ENCODE measurements around the gene PARD3.

GRCh38 chr10:34475786-34476185 lies 339.3 kb downstream of the PARD3 start:
- no peak for TF ChIP-seq EP300 (IDR thresholded peaks at IDR 0.05)
- TF ChIP-seq CTCF (IDR thresholded peaks at IDR 0.05) = no peak
- TF ChIP-seq USF2 (IDR thresholded peaks at IDR 0.05) = no peak
- no peak for TF ChIP-seq PHF8 (IDR thresholded peaks at IDR 0.05; ENCODE audit: borderline replicate concordance, low read depth)

Measured in A549 (cell line).